Ovary (tissue), 9 donors: ENCODE data around the gene KPNA4. TPM values are rescaled to one million over a fixed set of nuclear protein-coding genes. Genes with fewer than 3 reads are reported as not detected.

Experiments
- DNase-seq, 5 donors: peaks; one replicate each; pipeline ENCODE4 v3.0.0-alpha.2; 2019 to 2020
- H3K27ac ChIP-seq, 2 donors: fragments of 200-600 bp; one replicate each; pipeline versions ENCODE4 v1.5.1 to v1.8.0; 2019 to 2022
- H3K27me3 ChIP-seq: fragments of 200-600 bp; one replicate; pipeline ENCODE4 v1.8.0; 2022
- H3K36me3 ChIP-seq: fragments of 200-600 bp; sonication (generic); one replicate; pipeline ENCODE4 v1.5.1; 2019
- H3K4me1 ChIP-seq: one replicate; pipeline ENCODE4 v1.8.1; 2013; ENCODE audit warnings: mild to moderate bottlenecking, moderate library complexity; ENCODE audit not compliant: insufficient read depth
- H3K4me3 ChIP-seq: fragments of 200-600 bp; sonication (generic); one replicate; pipeline ENCODE4 v1.5.1; 2017
- H3K9me3 ChIP-seq, 2 donors: fragments of 200-600 bp in 1 of 2; sonication (generic) in 1 of 2; one replicate each; pipeline versions ENCODE4 v1.5.1 to v1.8.1; 2013 to 2019; ENCODE audit warnings: mild to moderate bottlenecking in 1 of 2, moderate library complexity in 1 of 2
- CTCF ChIP-seq, 3 donors: fragments of 450-650 bp in 2 of 3; fragments of 200-600 bp in 1 of 3; IDR thresholded peaks; one replicate each; pipeline versions ENCODE4 v1.5.1 to v1.8.0; 2016 to 2022; ENCODE audit warnings: antibody characterized with exemption in 3 of 3, mild to moderate bottlenecking in 1 of 3
- EP300 ChIP-seq: sonication (generic); formaldehyde crosslinking; IDR thresholded peaks from one replicate; pipeline ENCODE4 v1.6.1; 2017; ENCODE audit warnings: antibody characterized with exemption
- POLR2A ChIP-seq: fragments of 450-650 bp; IDR thresholded peaks from one replicate; pipeline ENCODE4 v1.6.1; 2017; ENCODE audit warnings: antibody characterized with exemption, mild to moderate bottlenecking, moderate library complexity
- WGBS, 3 donors: extraction: QIAGEN DNeasy Blood & Tissue Kit in 1 of 3; methylation state at CpG; one replicate each; pipeline versions ENCODE4 v1.1.5 to v1.1.7; 2013 to 2017; 5-methylcytosine and 5-hydroxymethylcytosine counted together
- intact Hi-C, 4 donors: fragments of 100-400 bp; cut with DNase I; formaldehyde crosslinking; loops; one replicate each; pipeline versions ENCODE4 v1.11.0 to v1.15.1; 2022 to 2023
- polyA plus RNA-seq, 2 donors: library from polyadenylated mRNA; stranded (reverse); fragments of 200-250 nt in 1 of 2; fragments of 350-450 nt in 1 of 2; fragmentation: Illumina TruSeq in 1 of 2; extraction: RNeasy Lipid Tissue Mini Kit (QIAGEN cat#74804) in 1 of 2; gene quantifications; one replicate each; pipeline ENCODE4 v1.2.3, GENCODE V29; 2013 to 2014
- total RNA-seq, 7 donors: library from RNA; depleted of rRNA in 2 of 7; stranded (reverse); fragments of >200 nt in 2 of 7; fragmentation: NEBNext Ultra II Directional in 3 of 7; extraction: Animal tissue kit (Norgen Biotek cat#: 25700) in 3 of 7; gene quantifications; one replicate each; pipeline versions ENCODE4 v1.1.0 to v1.2.4, GENCODE V29; 2016 to 2023
- donor health status: DM: no; HTN: no; CAD: no; lungs with moderate emphysema.
- donor health status: DM: no; HTN: no; CAD: no.
- donor health status: Bipolar disorder and iron deficiency.
- donor health status: DM: yes; HTN: yes; CAD: no.
- donor health status: DM: no; HTN: no; CAD: no.
- donor health status: DM: yes; HTN: yes; CAD: no.

Gene KPNA4
- total and polyA plus RNA-seq, 9 donors: 11.4 to 64.0 (median 36.8) TPM

DNA sequence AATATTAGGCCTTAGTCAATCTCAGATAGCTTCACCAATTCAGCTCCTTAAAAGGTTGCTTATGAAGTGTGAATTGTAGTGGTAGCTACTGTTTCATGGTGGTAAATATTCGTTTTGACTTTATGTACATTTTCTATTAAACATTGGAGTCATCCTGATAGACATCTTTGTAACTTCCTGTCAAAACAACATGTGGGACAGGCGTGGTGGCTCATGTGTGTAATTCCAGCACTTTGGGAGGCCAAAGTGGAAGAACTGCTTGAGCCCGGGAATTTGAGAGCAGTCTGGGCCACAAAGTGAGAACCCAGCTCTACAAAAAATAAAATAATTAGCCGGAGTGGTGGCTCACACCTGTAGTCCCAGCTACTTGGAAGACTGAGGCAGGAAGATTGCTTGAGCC is 113.8 kb downstream of the KPNA4 start:
- Histone ChIP-seq H3K27ac (no peak overlapping the region), H3K9me3 (no peaks in the 10 kb centered on the region), H3K36me3 (no peaks in the 10 kb centered on the region), H3K4me3 (no peak overlapping the region), H3K4me1 (no peaks in the 10 kb centered on the region), H3K27me3 (no peaks in the 10 kb centered on the region)
- intact Hi-C loops: no loop called here
- DNase-seq: no peak
- TF ChIP-seq CTCF (IDR thresholded peaks at IDR 0.05): no peak
- no peak for TF ChIP-seq POLR2A
- no peak for TF ChIP-seq EP300
- WGBS, 3 donors: 90 to 93% (median 92%) methylated on average over 4 of the region's 4 CpGs

GRCh38 chr3:160450846-160451245 is 114.5 kb downstream of the KPNA4 start:
- H3K4me1 ChIP-seq: no peaks in the 10 kb centered on the region
- H3K36me3 ChIP-seq: no peaks in the 10 kb centered on the region
- no peak for TF ChIP-seq EP300
- TF ChIP-seq CTCF (IDR thresholded peaks at IDR 0.05): no peak
- TF ChIP-seq POLR2A: no peak
- H3K27me3 ChIP-seq: no peaks in the 10 kb centered on the region
- H3K9me3 ChIP-seq: no peaks in the 10 kb centered on the region
- WGBS, 3 donors: 27 to 43% (median 37%) methylated on average over 3 of the region's 3 CpGs
- no peak overlapping the region for H3K4me3 ChIP-seq
- no peak for DNase-seq
- intact Hi-C loops: no loop called here
- H3K27ac ChIP-seq: no peak overlapping the region

DNA sequence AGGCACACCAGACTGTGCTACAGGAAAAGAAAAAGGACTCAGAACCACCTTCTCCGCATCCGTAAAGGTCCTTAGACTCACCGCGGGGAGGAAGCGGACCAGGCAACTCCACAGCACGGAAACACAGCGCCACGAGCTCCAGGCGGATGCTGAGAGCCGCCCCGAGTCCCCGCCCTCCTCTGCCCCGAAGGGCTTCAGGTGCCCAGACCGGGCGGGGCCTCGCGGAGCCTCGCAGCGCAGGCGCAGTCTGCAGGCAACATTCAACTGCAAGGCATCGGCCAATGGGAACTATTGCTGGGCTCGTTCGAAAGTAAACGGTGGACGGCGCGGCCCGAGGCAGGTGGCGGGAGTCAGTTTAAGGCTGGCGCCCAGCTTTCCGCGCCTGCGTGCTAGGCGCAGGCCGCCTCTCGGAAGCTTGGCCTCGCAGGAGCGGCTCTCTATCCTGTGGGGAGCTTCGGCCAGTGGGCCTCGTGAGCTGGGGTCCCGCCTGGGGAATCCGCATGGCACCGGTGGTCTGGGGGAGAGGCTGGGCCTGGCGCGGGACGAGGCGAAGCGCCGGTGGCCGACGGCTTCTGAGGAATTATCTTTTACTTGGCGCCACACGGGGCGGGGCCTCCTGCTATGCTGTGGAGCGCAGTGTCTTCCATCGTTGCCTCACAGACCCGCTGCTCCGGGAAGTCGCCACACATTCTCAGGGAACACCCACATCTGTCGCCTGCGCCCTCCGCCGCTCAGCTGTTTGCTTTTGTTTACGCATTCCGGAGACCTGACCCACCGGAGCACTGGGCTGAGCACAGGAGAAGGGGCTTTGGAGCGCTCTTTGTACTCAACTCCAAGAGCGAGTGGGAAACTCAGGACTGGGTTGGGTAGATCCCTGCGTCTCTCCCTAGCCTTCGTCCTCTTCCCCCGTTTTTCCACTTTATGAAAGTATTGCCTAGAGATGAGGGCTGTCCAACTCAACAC is 115.5 kb downstream of the KPNA4 start, which contains the start of gene TRIM59:
TRIM59 (minus strand) TSS at position 151 of the 963 bp plus-strand sequence. CDS start 10,603 bp downstream, outside the sequence.
- Histone ChIP-seq H3K9me3 (no peaks in the 10 kb centered on the region), H3K27ac (no peak within 1 kb of the TSS), H3K4me1 (no peaks in the 10 kb centered on the region), H3K36me3 (no peaks in the 10 kb centered on the region), H3K4me3 (peak within 1 kb of the TSS; percentile 44), H3K27me3 (no peaks in the 10 kb centered on the region)
- TF ChIP-seq POLR2A (no peak), CTCF (IDR thresholded peaks at IDR 0.05) (no peak), EP300 (no peak)
- intact Hi-C loops: no loop called here
- DNase-seq: peak; percentile 75 to 82 (median 81)
- 6 to 12% (median 8%) methylated on average over 61 to 71 of the region's 71 CpGs for WGBS, 3 donors

GRCh38 chr3:160448845-160449635 is 116.3 kb downstream of the KPNA4 start:
- peak in 2 of 5 donors; percentile 22 for DNase-seq
- intact Hi-C loops: no loop called here
- H3K27me3 ChIP-seq: no peaks in the 10 kb centered on the region
- 2% methylated on average over 26 of the region's 26 CpGs for WGBS, 3 donors
- H3K4me1 ChIP-seq: no peaks in the 10 kb centered on the region
- peak overlapping the region; percentile 44 for H3K4me3 ChIP-seq
- H3K36me3 ChIP-seq: no peaks in the 10 kb centered on the region
- no peak overlapping the region for H3K27ac ChIP-seq
- no peaks in the 10 kb centered on the region for H3K9me3 ChIP-seq
- no peak for TF ChIP-seq CTCF (IDR thresholded peaks at IDR 0.05)
- no peak for TF ChIP-seq EP300
- TF ChIP-seq POLR2A: no peak
